ENCODE data around the gene PDE10A. TPM values are rescaled to one million over a fixed set of nuclear protein-coding genes. Genes with fewer than 3 reads are reported as not detected.

PDE10A gene
- polyA plus RNA-seq, 3 donors: not detected

GRCh38 chr6:165422192-165422591 lies 240.8 kb downstream of the PDE10A start:
- Histone ChIP-seq H3K79me2 (ENCODE audit: insufficient read depth, low read length) (no peaks in the 10 kb centered on the region), H3K27me3 (ENCODE audit: control insufficient read depth in 2 of 2, insufficient read depth in 2 of 2, low read length in 2 of 2) (no peaks in the 10 kb centered on the region), H3K36me3 (replicated peaks in 1 of 2; ENCODE audit: control insufficient read depth in 1 of 2, insufficient read depth in 2 of 2, low read length in 2 of 2) (no peaks in the 10 kb centered on the region), H3K4me1 (ENCODE audit: control insufficient read depth in 1 of 2, insufficient read depth in 2 of 2, low read length in 2 of 2) (no peaks in the 10 kb centered on the region), H3K4me2 (replicated peaks; ENCODE audit: extremely low read depth, low read length, poor library complexity, severe bottlenecking) (no peak overlapping the region), H3K27ac (ENCODE audit: low read depth in 1 of 2, low read length in 2 of 2) (no peak overlapping the region), H3K9ac (ENCODE audit: insufficient read depth, low read length, poor library complexity, severe bottlenecking) (no peak overlapping the region), H3K9me3 (replicated peaks in 1 of 2; ENCODE audit: control insufficient read depth in 1 of 2, insufficient read depth in 1 of 2, low read length in 2 of 2) (no peaks in the 10 kb centered on the region), H4K20me1 (ENCODE audit: insufficient read depth, low read length) (no peaks in the 10 kb centered on the region), H2AFZ (ENCODE audit: insufficient read depth, low read depth, low read length, poor library complexity, severe bottlenecking) (no peak overlapping the region), H3K4me3 (replicated peaks in 1 of 3; ENCODE audit: low read depth in 2 of 3, low read length in 3 of 3) (no peak overlapping the region)
- H3K27ac Mint-ChIP-seq: no peak overlapping the region
- TF ChIP-seq CTCF (IDR thresholded peaks at IDR 0.05): no peak
- no peak overlapping the region for H3K4me3 Mint-ChIP-seq
- no peak for DNase-seq
- no peaks in the 10 kb centered on the region for H3K36me3 Mint-ChIP-seq
- intact Hi-C loops (cut with micrococcal nuclease): no loop called here
- 98% methylated on average over 7 of the region's 11 CpGs for WGBS (ENCODE audit: insufficient coverage)
- H3K9me3 Mint-ChIP-seq: peaks cover 0 to 7% (median 2%) of the 10 kb centered on the region in 7 donors
- H3K27me3 Mint-ChIP-seq (ENCODE audit: low read depth in 3 of 3): peaks cover 0 to 1% (median 0%) of the 10 kb centered on the region in 3 donors
- no peaks in the 10 kb centered on the region for H3K4me1 Mint-ChIP-seq

DNA sequence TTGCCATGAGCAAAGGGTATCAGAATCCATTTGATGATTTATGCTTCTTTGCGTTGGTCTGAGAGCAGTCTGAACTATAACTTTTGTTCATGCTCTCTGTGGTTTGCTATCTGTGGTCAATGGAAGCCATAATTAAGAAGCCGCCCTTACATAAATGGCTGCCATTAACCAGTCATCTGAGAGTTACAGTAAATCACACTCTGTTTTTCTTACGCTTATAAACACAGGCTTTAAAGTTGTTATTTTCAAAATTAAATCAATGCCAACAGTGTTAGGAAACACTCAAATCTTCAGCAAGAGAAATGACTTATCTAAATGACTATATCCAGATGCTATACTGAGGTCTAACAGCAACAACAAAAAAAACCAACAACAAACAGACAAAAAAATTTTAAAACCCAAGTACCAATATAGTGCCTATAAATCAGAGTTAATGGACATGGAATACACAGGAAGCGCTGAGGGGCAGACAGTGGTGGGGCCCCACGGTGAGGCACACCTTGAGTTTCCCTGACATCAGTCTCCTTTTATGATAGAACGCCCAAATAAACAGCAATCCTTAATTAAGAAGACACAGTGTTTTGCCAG lies 245.7 kb downstream of the PDE10A start:
- H3K27ac Mint-ChIP-seq: no peak overlapping the region

More for the DNA sequence above, 245.7 kb downstream of the PDE10A start:
- Mint-ChIP-seq H3K4me1 (no peaks in the 10 kb centered on the region), H3K27me3 (ENCODE audit: low read depth in 3 of 3) (no peaks in the 10 kb centered on the region), H3K9me3 (peaks cover 0 to 3% (median 0%) of the 10 kb centered on the region in 7 donors), H3K36me3 (no peaks in the 10 kb centered on the region), H3K4me3 (no peak overlapping the region)
- Histone ChIP-seq H3K9me3 (replicated peaks in 1 of 2; ENCODE audit: control insufficient read depth in 1 of 2, insufficient read depth in 1 of 2, low read length in 2 of 2) (no peaks in the 10 kb centered on the region), H3K27ac (ENCODE audit: low read depth in 1 of 2, low read length in 2 of 2) (no peak overlapping the region), H3K27me3 (ENCODE audit: control insufficient read depth in 2 of 2, insufficient read depth in 2 of 2, low read length in 2 of 2) (no peaks in the 10 kb centered on the region), H3K9ac (ENCODE audit: insufficient read depth, low read length, poor library complexity, severe bottlenecking) (no peak overlapping the region), H2AFZ (ENCODE audit: insufficient read depth, low read depth, low read length, poor library complexity, severe bottlenecking) (no peak overlapping the region), H3K79me2 (ENCODE audit: insufficient read depth, low read length) (no peaks in the 10 kb centered on the region), H3K4me3 (replicated peaks in 1 of 3; ENCODE audit: low read depth in 2 of 3, low read length in 3 of 3) (no peak overlapping the region), H3K4me1 (ENCODE audit: control insufficient read depth in 1 of 2, insufficient read depth in 2 of 2, low read length in 2 of 2) (no peaks in the 10 kb centered on the region), H4K20me1 (ENCODE audit: insufficient read depth, low read length) (no peaks in the 10 kb centered on the region), H3K36me3 (replicated peaks in 1 of 2; ENCODE audit: control insufficient read depth in 1 of 2, insufficient read depth in 2 of 2, low read length in 2 of 2) (no peaks in the 10 kb centered on the region), H3K4me2 (replicated peaks; ENCODE audit: extremely low read depth, low read length, poor library complexity, severe bottlenecking) (no peak overlapping the region)
- intact Hi-C loops (cut with micrococcal nuclease): no loop called here
- no peak for TF ChIP-seq CTCF (IDR thresholded peaks at IDR 0.05)
- no peak for DNase-seq
- 93% methylated on average over 3 of the region's 6 CpGs for WGBS (ENCODE audit: insufficient coverage)

Measured in CD14-positive monocyte (primary cell).